A549 treated with RU486 at 1 μM for 4 hours (cell line): ENCODE measurements around the gene LRRC66. TPM values are rescaled to one million over a fixed set of nuclear protein-coding genes. Genes with fewer than 3 reads are reported as not detected.

ENCODE experiments used
- total RNA-seq: library from RNA; stranded (reverse); fragments of 200-300 nt; extraction: Qiagen RNA extraction; gene quantifications from 5 replicates; pipeline ENCODE4 v1.2.3, GENCODE V29; 2022; ENCODE audit warnings: low read depth

Gene LRRC66
- 0.05 to 0.17 TPM (median 0.06 TPM) in 5 replicates for total RNA-seq

DNA sequence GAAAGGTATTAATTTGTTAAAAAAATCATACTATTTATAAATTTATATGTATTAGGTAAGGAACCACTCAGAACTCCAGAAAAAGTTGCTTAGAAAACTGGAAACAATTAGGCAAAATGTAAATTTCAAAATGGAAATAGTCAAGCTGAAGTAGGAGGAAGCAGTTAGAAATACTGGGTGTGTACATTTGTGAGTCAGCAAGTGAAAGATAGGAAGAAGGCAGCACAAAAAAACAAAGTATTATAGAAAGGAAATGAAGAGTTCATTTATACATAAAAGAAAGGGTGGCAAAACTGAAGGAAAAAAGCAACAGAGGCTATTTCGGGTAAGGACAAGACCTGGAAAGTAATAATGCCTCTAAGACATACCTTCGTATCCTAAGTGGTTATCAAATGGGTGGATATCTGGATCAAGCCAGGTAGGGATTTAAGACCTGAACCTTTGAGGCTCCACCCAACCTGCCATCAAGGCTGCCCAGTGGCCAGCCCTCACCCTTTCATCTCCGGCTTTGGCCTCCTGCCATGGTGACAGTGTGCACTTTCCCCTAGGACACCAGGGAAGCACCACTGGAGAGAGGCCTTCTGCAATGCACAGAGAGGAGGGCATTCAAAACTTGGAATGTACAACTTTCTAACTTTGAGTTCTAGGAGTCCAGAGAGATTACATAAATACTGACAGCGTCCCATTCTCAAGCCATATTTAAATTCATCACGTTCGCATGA lies at the start of gene LRRC66:
Gene LRRC66, minus strand, starts transcription at position 428 of the 722 bp plus-strand sequence. CDS start 2,750 bp downstream, outside the sequence.

GRCh38 chr4:52051213-52051614 lies 31.1 kb upstream of the LRRC66 start, which contains the start of gene SPATA18:
Gene SPATA18 (plus strand): TSS chr4:52051304. CDS start chr4:52051705, 401 bp downstream.

GRCh38 chr4:52038103-52038912 lies 18.1 kb upstream of the LRRC66 start, which contains the start of gene SGCB:
Gene SGCB (minus strand): TSS chr4:52038299. CDS start chr4:52038259, 40 bp downstream.

Other genes starting within 250 kb of the LRRC66 start
- 15.1 to 20.8 TPM (median 17.9 TPM) in 5 replicates for gene DCUN1D4, start 177.2 kb downstream of the LRRC66 start, total RNA-seq
- gene SGCB, start 17.9 kb upstream of the LRRC66 start, total RNA-seq: 17.7 to 21.7 TPM (median 18.6 TPM) in 5 replicates
- gene SPATA18, start 30.9 kb upstream of the LRRC66 start, total RNA-seq: 3.1 to 4.6 TPM (median 4.0 TPM) in 5 replicates